ENCODE data around the gene HTD2.
"Not testable (repeated sequence)": the region's sequence is repeated elsewhere in the genome, so short reads cannot be mapped to it uniquely, and the experiment has no call there.

GRCh38 chr3:58290446-58290845, 15.9 kb upstream of the HTD2 start:
- TF ChIP-seq POLR2AphosphoS5 (IDR thresholded peaks at IDR 0.05; ENCODE audit: low read depth, low read length); TAF1 (IDR thresholded peaks at IDR 0.05; ENCODE audit: borderline replicate concordance, low read depth, low read length); POLR2A (IDR thresholded peaks at IDR 0.05; ENCODE audit: low read depth, low read length): not testable (repeated sequence)

Measured in GM12892 (cell line).